ENCODE data around the gene BMP7.
"Not testable (repeated sequence)": the region's sequence is repeated elsewhere in the genome, so short reads cannot be mapped to it uniquely, and the experiment has no call there.

Gene BMP7

DNA sequence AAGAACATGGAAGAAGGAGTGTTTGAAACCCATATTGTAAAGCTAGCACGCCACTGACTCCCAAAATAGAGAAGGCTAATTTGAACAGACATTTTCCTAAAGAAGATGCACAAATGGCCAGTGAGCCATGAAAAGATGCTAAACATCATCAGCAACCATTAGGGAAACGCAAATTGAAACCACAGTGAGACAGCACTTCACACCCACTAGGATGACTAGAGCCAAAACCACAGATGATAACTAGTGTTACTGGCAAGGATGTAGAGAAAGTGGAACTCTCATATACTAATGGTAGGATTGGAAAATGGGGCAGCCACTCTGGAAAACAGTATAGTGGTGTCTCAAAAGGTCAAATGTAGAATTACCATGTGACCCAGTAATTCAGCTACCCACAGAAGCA is 58.2 kb downstream of the BMP7 start:
- no peak for DNase-seq

DNA sequence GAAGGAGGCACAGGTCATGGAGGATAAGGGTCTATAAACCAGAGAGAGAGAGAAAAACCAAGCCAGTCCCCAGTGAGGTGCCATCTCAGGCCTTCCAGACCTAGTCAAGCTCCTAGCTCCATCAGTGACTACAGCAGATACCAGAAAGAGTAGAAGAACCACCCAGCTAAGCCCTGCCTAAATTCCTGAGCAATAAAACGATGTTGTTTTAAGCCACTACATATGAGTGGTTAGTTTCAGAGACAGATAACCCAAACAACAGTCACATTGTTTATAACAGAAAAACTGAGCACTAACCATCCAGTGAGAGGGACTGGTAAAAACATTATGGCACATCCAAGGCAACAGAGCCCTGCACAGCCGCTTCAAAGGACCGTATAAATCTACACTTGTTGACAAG is 59.2 kb downstream of the BMP7 start:
- DNase-seq = no peak

DNA sequence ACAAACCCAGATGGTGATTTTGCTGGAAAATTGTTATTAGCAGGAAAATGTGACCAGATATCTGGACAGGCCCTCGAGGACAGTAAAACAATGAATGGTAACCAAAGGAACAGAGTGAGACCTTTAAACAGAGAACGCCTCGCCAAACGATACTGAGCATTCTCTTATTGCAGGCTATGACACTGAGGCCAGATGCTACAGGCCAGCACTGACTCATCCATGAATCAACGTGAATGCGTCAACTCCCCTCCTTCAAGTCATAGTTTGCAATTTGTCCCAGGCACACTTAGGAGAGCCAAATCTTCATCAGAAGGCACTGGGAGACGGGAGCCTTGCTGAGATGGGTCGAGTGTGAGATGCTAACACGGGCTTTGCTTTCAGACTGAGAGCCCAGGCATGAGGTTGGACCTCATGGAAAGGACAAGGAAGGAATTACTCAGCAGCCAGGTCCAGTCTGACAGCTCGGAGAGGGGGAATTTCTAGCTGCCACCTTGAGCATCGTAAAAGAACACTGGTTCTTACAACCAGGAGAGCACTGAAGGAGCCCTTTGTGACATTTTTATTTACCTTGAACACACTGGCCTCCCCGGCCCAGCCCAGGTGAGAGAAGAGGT is 60.7 kb downstream of the BMP7 start:
- no peak for DNase-seq

DNA sequence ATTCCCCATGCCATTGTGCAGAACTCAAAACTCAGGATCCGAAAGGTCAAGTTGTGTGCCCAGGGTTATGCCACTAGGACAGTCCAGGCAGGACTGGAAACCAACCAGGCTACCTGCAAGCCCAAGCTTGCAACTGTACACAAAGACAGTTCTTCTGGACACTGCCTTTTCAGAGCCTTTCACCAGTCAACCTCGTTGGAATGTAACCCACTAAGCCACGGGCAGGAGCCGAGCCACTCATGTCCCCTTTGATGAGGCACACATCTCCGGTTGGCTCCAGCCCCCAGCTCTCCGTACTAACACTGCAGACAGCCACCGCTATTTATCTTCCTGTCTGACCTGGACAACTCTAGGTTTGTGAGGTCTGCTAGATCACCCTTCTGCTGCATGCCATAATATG is 62.5 kb downstream of the BMP7 start:
- no peak for DNase-seq

DNA sequence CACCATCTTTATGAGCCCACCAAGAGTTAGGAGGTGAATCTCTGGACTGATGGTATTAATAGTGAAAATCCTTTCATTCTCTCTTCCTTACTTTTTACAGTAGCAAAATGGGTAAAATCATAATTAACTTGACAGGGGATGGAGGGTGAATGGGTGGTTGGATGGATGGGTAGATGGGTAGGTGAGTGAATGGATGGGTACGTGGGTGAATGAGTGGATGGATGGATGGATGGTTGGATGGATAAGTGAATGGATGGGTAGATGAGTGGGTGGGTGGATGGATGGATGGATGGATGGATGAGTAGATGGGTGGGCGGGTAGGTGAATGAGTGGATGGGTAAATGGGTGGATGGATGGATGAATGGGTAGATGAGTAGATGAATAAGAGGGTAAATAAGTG is 63.2 kb downstream of the BMP7 start:
- DNase-seq = no peak

DNA sequence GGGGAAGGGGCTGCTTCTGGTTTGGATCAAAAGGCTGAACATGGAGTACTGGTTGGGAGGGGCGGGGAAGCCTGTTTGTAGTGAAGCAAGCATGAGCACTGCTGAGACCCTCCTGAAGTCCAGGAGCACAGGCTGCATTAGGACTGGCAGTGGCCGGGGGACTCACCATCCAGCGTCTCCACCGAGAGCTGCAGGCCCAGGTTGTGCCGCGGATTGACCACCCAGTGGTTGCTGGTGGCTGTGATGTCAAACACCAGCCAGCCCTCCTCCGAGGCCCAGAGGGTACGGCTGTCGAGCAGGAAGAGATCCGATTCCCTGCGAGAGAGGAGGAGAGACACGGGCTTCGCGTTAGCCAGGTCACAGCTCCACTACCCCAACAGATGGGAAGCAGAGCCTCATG is 64.1 kb downstream of the BMP7 start:
- DNase-seq = no peak

DNA sequence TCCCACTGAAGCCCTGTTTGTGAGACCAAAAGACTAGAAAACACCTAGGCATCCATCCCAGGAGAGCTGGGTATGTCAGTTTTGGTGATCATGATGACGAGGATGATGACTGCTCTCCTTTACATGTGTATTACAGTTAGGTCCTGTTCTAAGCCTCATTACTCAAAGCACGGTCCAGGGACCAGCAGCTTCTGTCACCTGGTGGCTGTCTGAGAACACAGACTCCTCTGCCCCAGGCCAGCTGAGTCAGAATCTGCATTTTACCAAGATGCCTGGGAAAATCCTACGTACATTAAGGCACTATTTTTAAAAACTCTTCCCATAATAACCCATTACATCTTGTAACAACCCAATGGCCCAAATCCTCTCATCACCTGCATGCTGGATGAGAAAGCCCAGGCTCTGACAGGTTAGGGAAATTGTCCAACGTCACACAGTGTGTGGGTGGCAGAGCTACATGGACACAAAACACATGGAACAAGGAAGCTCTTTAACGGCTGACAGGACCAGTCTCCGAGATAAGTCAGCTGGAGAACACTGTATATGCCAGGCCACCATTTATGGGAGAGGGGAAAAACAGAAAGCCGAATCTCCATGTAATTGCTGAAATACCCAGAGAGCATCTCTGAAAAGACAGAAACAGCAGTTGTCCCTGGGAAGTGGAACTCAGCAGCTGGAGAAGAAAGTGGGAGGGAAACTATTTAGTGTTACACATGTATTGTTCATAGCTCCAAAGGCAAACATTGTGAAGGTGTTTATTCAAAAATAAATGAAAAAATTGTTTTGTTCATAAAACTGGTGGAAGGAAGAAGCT is 65.4 kb downstream of the BMP7 start:
- no peak for DNase-seq

DNA sequence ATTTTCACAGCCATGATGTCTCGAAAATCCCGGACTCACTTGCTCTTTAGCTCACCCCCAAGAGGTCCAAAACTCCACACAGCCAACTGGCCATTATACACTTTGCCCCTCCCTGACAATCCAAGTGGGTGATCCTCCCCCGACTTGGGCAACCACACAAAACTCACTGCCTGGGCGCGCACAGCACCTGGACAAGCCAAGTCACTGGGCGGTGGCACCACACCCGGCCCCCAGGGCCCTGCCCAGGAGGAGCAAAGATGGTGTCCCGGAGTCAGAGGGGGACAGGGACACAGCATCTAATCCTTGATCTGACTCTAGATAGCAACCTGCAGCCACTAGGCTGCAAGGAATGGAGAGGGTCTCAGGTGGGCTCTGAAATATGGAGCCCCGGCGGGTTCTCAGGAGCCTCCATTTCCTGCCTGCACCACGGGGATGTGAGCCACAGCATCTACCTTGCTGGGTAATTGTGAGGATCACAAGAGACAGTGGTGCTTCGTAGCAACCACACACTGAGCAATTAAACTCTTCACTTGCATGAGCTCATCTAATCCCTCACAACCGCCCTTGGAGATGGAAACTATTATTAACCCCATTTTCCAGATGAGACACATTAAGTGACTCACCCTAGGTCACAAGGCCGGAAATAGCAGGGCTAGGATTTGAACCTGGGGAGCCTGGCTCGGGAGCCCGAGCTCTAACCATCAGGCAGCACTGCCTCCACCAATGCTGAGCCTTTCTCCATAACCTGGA is 66.6 kb downstream of the BMP7 start:
- no peak for DNase-seq

DNA sequence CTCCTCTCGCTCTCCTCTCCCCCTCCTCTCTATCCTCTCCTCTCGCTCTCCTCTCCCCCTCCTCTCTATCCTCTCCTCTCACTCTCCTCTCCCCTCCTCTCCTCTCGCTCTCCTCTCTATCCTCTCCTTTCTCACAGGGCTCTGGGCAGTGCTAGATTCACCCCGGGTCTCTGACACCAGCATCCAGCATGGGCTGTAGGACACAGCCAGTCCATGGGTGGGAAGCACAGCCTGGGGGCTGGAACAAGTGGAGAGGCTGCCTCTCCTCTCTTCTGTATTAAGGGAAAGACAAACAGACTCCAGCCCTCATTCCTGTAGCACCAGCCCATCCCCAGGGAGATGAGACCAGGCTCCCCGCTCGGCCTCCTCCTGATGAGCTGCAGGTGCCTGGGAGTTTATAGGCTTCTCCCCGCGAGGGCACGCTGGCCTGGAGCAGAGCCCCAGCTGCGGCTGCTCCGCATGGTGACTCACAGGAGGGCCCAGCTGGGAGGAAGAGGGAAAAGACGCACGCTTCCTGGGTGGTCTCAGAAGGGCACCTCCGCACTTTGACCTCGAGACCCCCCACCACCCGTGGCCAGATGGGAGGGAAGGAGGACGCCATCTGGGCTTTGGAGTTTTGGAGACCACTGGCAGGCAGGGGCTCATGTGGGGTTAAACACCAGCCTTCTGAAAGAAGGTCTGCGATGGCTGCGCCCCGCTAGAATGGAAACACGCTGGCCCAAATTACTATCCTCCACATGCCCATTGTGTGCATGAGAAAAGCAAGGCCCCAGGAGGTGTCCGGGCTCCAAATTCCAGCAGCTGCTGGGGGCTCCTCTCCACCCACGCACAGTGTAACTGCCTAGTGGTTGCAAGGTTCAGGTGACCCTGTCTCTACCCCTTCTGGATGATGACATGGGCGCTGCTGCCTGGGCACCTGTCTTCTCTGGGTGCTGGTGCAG is 68.0 kb downstream of the BMP7 start:
- DNase-seq = no peak

DNA sequence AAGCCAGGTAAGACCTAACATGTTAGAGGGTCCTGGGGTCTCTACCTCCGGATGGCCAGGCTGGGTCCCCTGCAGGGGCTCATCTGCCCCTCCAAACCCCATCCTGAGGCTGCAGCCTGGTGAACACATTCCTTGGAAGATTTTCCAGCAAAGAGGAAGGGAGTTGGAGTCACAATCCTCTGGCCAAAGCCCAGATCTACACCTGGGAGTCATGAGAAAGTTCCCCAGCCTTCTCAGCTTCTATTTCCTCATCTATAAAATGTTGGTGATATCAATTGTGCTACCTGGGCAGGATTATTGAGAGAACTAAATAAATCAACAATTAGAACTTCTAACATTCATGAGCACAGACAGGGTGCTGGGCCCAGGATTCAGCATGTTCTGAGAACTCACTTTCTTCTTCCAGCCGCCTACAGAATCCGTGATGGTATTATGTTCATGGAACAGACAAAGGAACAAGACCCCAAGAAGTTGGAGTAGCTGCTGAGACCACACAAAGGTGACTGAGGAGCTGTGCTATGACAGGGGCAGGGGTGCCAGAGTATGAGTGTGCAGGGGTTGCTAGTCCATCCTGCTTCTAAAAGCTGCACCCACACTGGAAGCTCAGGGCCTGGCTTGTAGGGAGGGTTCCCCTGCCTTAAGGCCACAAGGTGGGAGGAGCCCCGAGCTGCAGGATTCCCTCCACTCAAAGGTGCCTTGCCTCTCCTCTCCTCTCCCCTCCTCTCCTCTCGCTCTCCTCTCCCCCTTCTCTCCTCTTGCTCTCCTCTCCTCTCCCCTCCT is 68.9 kb downstream of the BMP7 start:
- no peak for DNase-seq

DNA sequence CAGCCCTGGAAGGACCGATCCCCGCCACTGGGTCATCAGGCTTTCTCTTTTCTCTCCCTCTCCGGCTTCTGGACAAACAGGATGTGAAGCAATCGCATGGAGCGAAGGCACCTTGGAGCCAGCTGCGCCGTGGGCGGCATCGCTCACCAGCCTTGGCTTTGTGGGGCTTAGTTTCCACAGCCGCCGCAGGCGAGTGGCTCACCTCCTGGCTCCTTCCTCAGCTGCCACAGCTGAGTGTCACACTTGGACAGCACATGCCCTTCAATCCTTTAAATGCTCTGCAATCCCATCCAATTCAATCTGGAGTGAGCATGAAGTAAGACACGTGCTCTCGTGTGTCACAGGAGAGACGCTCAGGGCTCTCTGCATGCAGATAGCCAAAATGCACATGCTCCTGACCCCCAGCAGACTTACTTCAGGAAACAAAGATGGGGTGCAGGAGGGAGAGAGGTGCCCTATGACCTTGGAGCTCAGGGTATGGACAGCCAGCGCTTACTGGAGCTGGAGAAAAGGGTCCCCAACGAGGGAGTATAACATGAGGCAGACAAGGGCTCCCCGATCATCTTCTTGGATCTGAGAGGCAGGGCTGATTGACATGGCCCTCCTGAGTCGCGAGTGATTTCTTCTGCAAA is 70.9 kb downstream of the BMP7 start:
- DNase-seq = no peak

DNA sequence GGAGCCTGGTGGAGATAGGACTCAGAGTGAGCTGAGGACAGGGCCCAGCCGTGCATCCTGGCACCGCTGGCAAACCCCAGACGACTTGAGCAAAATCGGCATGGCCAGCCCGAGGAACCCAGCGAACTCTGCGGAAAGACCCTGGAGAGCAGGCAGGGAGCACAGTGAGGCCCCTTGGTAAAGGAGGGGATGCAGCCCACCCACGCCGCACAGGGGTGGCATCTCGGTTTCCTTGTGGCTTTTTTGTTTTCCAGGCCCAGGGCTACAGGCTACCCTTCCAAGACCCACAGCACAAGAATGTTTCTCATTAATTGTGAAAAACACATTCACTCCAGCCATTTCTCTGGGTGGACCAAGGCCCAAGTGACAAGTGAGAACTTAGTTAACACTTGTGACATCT is 71.4 kb downstream of the BMP7 start:
- DNase-seq = no peak

DNA sequence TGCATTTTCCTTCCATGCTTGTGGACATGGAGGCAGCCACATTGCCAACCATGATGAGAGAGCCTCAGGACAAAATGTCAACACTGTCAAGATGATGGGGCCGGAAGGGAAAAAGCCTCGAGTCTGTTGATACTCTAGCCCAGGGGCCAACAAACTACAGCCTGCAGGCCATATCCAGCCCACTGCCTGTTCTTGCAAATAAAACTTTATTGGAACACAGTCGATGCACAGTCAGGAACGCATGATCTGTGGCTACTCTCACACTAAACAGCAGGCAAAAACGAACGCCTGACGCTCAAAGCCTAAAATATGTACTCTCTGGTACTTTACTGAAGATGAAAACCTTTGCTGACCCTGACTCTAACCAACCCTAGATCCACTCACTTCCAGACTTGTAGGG is 72.3 kb downstream of the BMP7 start:
- no peak for DNase-seq

DNA sequence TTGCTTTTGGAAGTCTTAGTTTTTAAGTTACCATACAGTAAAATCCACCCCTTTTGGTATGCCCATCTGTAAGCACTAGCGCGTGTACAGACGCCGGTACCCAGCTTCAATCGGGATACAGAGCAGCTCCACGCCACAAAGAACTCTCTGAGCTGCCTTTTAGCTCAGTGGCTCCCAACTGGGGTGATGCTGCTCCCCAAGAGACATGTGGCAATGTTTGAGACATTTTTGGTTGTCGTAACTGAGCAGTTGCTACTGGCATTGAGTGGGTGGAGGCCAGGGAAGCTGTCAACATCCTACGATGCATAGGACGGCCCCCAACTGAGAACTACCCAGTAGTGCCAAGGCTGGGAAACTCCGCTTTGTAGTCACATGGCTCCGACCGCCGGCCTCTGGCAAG is 73.3 kb downstream of the BMP7 start:
- no peak for DNase-seq

DNA sequence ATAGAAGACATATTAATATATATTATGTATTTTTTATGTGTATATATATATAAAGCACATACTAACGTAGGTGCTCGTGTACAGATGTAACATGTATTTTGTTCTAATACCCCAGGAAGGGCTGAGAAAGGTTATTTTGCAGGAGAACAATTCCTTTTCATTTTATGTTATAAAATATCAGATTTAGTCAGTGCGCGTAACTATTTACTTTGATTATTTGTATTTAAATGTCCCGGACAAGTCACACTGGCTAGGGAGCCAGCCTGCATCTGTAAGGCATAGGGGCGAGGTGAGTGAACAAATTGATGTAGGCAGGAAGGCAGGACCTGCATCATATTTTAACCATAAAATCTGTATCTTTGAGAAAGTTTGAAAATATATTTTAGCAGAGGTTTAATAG is 74.1 kb downstream of the BMP7 start:
- DNase-seq = no peak

DNA sequence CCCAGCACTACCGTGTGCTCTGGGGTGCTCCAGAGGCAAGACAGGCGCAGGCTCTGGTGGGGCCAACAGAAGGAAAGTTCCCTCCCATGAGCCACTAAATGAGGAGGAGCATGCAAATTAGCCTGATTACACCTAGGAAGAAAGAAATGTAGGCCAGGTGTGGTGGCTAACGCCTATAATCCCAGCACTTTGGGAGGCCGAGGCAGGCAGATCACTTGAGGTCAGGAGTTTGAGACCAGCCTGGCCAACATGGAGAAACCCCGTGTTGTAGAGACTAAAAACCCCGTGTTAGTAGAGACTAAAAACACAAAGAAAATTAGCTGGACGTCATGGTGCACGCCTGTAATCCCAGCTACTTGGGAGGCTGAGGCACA is 75.2 kb downstream of the BMP7 start:
- DNase-seq = not testable (repeated sequence)

DNA sequence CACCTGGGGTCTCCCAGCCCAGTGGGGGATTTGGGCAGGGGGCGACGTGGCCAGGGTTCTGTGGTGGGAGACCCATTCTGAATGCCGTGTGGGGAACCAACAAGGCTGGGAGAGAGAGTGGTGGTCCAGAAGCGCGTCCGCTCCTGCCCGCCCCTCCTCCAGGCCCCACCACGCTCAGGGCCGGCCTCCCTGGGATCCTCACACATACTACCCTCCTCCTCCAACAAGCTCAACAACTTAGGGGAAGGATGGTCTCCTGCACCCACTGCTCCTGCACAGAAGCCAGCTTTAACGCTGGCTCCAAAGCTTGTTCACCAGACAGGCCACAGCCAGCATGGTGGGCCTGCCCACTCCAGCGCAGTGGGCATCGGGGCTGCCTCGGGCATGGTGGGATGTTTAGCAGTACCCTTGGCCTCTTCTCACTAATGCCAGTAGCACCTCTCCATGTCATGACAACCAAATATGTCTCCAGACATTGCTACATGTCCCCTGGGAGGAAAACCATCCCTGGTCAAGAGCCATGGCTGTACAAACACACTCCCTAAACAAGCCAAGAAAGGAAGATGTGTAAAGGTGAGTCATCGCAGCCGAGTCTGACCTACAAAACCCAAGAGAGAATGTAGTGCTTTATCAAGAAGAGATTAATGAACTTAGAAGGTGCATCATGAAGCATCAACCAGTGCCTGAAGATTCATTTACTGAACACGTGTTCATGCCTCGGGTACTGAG is 75.7 kb downstream of the BMP7 start:
- DNase-seq = no peak

DNA sequence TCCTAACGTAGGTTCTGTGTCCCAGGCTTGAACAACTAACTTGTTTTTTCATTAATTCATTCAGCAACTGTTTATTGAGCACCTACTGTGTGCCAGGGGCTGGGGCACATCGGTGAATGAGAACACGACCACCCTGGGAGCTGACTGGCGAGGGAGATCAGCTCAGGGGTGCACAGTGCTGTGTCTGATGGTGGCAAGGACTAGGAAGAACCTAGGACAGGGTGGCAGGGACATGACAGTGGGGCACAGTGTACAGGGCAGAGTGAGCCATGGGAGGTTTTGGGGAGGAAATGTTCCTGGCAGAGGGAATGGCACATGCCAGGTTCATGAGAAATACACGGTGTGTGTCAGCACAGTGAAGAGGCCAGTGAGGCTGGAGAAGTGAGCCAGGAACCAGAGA is 76.7 kb downstream of the BMP7 start:
- no peak for DNase-seq

DNA sequence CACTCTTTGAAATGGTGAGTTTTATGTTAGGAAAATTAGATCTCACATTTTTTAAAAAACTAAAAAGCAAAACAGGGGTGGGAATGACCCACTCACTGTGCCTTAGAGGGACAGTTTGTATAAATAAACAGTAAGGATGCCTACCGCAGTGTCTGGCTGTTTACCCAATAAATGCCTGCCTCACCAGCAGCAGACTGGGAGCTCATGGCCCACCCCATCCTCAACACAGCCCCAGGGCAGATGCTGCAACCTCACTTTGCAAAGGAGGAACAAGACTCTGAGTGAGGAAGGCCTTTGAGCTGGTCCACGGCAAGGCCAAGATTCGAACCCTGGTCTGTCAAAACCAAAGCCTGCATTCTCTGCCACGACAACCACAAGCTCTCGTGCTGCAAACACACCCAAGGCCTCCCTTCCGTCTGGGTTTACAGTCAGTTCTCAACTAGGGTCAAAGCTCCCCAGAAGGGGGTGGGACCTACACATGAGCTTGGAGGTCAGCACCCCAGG is 77.8 kb downstream of the BMP7 start:
- no peak for DNase-seq

DNA sequence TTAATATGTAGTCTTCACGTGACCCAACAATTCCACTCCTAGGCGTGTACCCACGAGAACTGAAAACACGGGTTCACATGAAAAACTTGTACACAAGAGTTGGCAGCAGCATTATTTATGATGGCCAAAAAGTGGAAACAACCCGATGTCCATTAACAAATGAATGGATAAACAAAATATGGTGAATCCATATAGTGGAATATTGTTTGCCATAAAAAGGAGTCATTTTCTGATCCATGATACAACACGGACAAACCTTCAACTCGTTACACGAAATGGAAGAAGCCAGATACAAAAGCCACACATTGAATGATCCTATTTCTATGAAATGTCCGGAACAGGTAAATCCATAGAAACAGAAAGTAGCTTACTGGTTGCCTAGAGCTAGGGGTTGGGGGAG is 78.4 kb downstream of the BMP7 start:
- no peak for DNase-seq

Measured in NCI-H187 treated with DMSO at 0.1 percent for 48 hours (cell line).